SK-N-SH treated with all-trans-retinoic acid at 6 μM for 48 hours (cell line): ENCODE data around the gene DTX3L.

ENCODE experiments used
- ATAC-seq: fragments of 200-7000 bp; cut with Tn5 transposase; 3 replicates; pipeline ENCODE4 v1.9.1; 2020; ENCODE audit warnings: mild to moderate bottlenecking, moderate library complexity
- BACH2 ChIP-seq: fragments of 250-450 bp; sonication (Bioruptor Pico); IDR thresholded peaks from 2 replicates; pipeline ENCODE4 v1.9.0; 2021; ENCODE audit warnings: mild to moderate bottlenecking, borderline replicate concordance
- CSDC2 ChIP-seq: fragments of 250-450 bp; sonication (Bioruptor Pico); IDR thresholded peaks from 2 replicates; pipeline ENCODE4 v1.5.0; 2020; ENCODE audit warnings: mild to moderate bottlenecking, moderate library complexity
- CSRNP3 ChIP-seq: fragments of 250-450 bp; sonication (Bioruptor Pico); IDR thresholded peaks from 2 replicates; pipeline ENCODE4 v1.5.1; 2021; ENCODE audit warnings: mild to moderate bottlenecking, moderate library complexity
- ESRRG ChIP-seq: fragments of 250-450 bp; sonication (Bioruptor Pico); IDR thresholded peaks from 2 replicates; pipeline ENCODE4 v1.6.1; 2021; ENCODE audit warnings: mild to moderate bottlenecking
- GLIS3 ChIP-seq: fragments of 250-450 bp; sonication (Bioruptor Pico); IDR thresholded peaks from 2 replicates; pipeline ENCODE4 v1.5.0; 2020; ENCODE audit warnings: mild to moderate bottlenecking, moderate library complexity
- ISL1 ChIP-seq: fragments of 250-450 bp; sonication (Bioruptor Pico); IDR thresholded peaks from 2 replicates; pipeline ENCODE4 v2.1.2; 2022; ENCODE audit warnings: mild to moderate bottlenecking, moderate library complexity
- OSR1 ChIP-seq: fragments of 250-450 bp; sonication (Bioruptor Pico); IDR thresholded peaks from 2 replicates; pipeline ENCODE4 v1.8.0; 2022; ENCODE audit warnings: moderate library complexity, mild to moderate bottlenecking, inconsistent platforms
- PPARA ChIP-seq: fragments of 250-450 bp; sonication (Bioruptor Pico); IDR thresholded peaks from 2 replicates; pipeline ENCODE4 v1.5.0; 2020; ENCODE audit warnings: mild to moderate bottlenecking, borderline replicate concordance
- RARB ChIP-seq: fragments of 250-450 bp; sonication (Bioruptor Pico); IDR thresholded peaks from 2 replicates; pipeline ENCODE4 v1.8.0; 2021; ENCODE audit warnings: mild to moderate bottlenecking, moderate library complexity
- SNAI2 ChIP-seq: fragments of 250-450 bp; sonication (Bioruptor Pico); IDR thresholded peaks from 2 replicates; pipeline ENCODE4 v1.5.0; 2020; ENCODE audit warnings: mild to moderate bottlenecking, moderate library complexity
- TCF4 ChIP-seq: fragments of 250-450 bp; sonication (Bioruptor Pico); IDR thresholded peaks from 2 replicates; pipeline ENCODE4 v1.8.0; 2021; ENCODE audit warnings: mild to moderate bottlenecking, moderate library complexity, borderline replicate concordance
- TOX ChIP-seq: fragments of 250-450 bp; sonication (Bioruptor Pico); IDR thresholded peaks from 2 replicates; pipeline ENCODE4 v1.8.0; 2021; ENCODE audit warnings: mild to moderate bottlenecking, moderate library complexity, borderline replicate concordance
- ZC3H10 ChIP-seq: fragments of 250-450 bp; sonication (Bioruptor Pico); IDR thresholded peaks from 2 replicates; pipeline ENCODE4 v1.5.1; 2021; ENCODE audit warnings: mild to moderate bottlenecking, moderate library complexity
- ZFP3 ChIP-seq: fragments of 250-450 bp; sonication (Bioruptor Pico); IDR thresholded peaks from 2 replicates; pipeline ENCODE4 v1.5.0; 2020; ENCODE audit warnings: mild to moderate bottlenecking, moderate library complexity
- ZFP30 ChIP-seq: fragments of 450-650 bp; formaldehyde crosslinking; IDR thresholded peaks from 2 replicates; pipeline ENCODE4 v1.5.0; 2022; ENCODE audit warnings: mild to moderate bottlenecking, moderate library complexity
- ZNF70 ChIP-seq: fragments of 450-650 bp; formaldehyde crosslinking; IDR thresholded peaks from 2 replicates; pipeline ENCODE4 v1.5.0; 2020; ENCODE audit warnings: mild to moderate bottlenecking, moderate library complexity
- ZNF8 ChIP-seq: fragments of 450-650 bp; formaldehyde crosslinking; IDR thresholded peaks from 2 replicates; pipeline ENCODE4 v1.5.0; 2020; ENCODE audit warnings: mild to moderate bottlenecking, moderate library complexity
- TF ChIP-seq, protein P1 (sequence below): fragments of 250-450 bp; sonication (Bioruptor Pico); IDR thresholded peaks from 2 replicates; pipeline ENCODE4 v1.5.1; 2020; ENCODE audit warnings: low read depth, mild to moderate bottlenecking, moderate library complexity
- TF ChIP-seq, protein P2 (sequence below): fragments of 250-450 bp; sonication (Bioruptor Pico); IDR thresholded peaks from 2 replicates; pipeline ENCODE4 v1.8.0; 2020; ENCODE audit warnings: mild to moderate bottlenecking, moderate library complexity, borderline replicate concordance
- TF ChIP-seq, protein P3 (sequence below): fragments of 250-450 bp; sonication (Bioruptor Pico); IDR thresholded peaks from 2 replicates; pipeline ENCODE4 v1.5.0; 2020; ENCODE audit warnings: mild to moderate bottlenecking, moderate library complexity
- TF ChIP-seq, protein P4 (sequence below): fragments of 250-450 bp; sonication (Bioruptor Pico); IDR thresholded peaks from 2 replicates; pipeline ENCODE4 v1.8.0; 2021; ENCODE audit warnings: low read depth, mild to moderate bottlenecking, moderate library complexity, borderline replicate concordance

Gene DTX3L

DNA sequence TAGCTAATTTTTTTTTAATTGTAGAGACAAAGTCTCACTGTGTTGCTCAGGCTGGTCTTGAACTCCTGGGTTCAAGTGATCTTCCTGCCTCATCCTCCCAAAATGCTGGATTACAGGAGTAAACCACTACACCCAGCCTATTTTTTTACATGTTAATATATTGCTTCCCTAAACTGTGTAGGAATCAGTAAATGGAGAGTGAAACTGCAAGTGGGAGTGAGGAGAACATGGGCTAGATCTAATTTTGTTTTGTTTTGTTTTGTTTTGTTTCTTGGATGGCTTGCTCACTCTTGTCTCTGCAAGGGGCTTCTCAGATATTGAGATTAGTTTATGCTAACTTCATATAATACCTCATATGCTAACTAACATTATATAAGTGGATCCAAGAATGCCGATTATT, 44.8 kb downstream of the DTX3L start:
- no peak for TF ChIP-seq ZNF70 (CRISPR knock-in tag)
- TF ChIP-seq, protein P1, sequence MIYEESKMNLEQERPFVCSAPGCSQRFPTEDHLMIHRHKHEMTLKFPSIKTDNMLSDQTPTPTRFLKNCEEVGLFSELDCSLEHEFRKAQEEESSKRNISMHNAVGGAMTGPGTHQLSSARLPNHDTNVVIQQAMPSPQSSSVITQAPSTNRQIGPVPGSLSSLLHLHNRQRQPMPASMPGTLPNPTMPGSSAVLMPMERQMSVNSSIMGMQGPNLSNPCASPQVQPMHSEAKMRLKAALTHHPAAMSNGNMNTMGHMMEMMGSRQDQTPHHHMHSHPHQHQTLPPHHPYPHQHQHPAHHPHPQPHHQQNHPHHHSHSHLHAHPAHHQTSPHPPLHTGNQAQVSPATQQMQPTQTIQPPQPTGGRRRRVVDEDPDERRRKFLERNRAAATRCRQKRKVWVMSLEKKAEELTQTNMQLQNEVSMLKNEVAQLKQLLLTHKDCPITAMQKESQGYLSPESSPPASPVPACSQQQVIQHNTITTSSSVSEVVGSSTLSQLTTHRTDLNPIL, result no peak
- TF ChIP-seq ZNF8 (CRISPR knock-in tag), result no peak
- TF ChIP-seq ZFP30 (CRISPR knock-in tag), result no peak
- ATAC-seq, result no peak

DNA sequence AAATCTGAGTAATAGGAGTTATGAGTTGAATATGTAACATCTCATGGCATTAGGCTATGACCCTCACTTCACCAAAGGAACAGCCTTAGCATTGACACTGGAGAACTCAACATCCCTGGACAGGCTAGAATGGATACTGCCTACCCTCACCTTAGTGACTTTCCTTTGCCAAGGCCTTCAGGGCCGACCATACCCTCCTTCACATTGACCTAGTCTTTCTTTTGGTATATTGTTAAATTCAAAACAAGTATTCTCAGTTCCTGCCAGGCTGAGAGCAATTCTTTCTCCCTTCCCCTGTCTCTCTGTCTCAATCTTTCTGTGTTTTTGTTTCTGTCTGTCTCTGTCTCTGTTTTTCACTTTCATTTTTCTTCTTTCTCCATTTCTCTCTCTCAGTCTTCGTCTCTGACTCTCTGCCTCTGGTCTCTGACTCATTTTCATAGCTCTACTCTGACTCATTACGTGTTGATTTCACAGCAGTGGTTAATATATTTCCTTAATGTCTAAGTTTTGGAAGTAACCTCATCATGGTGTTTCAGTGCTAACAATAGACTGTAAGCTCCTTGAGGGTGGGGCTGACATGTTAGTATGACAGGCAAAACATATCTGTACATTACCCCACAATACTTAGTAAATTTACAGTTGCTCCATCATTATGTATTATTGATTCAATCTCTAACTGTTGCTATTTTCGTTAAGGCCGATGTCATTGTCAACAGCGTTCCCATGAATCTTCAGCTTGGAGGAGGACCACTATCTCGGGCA, 45.8 kb downstream of the DTX3L start:
- TF ChIP-seq RARB (CRISPR knock-in tag) (no peak), OSR1 (CRISPR knock-in tag) (no peak), CSDC2 (no peak), ZC3H10 (CRISPR knock-in tag) (no peak), SNAI2 (CRISPR knock-in tag) (no peak), CSRNP3 (CRISPR knock-in tag) (no peak)
- TF ChIP-seq, protein P2, sequence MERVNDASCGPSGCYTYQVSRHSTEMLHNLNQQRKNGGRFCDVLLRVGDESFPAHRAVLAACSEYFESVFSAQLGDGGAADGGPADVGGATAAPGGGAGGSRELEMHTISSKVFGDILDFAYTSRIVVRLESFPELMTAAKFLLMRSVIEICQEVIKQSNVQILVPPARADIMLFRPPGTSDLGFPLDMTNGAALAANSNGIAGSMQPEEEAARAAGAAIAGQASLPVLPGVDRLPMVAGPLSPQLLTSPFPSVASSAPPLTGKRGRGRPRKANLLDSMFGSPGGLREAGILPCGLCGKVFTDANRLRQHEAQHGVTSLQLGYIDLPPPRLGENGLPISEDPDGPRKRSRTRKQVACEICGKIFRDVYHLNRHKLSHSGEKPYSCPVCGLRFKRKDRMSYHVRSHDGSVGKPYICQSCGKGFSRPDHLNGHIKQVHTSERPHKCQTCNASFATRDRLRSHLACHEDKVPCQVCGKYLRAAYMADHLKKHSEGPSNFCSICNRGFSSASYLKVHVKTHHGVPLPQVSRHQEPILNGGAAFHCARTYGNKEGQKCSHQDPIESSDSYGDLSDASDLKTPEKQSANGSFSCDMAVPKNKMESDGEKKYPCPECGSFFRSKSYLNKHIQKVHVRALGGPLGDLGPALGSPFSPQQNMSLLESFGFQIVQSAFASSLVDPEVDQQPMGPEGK (CRISPR knock-in tag), result no peak
- TF ChIP-seq, protein P3, sequence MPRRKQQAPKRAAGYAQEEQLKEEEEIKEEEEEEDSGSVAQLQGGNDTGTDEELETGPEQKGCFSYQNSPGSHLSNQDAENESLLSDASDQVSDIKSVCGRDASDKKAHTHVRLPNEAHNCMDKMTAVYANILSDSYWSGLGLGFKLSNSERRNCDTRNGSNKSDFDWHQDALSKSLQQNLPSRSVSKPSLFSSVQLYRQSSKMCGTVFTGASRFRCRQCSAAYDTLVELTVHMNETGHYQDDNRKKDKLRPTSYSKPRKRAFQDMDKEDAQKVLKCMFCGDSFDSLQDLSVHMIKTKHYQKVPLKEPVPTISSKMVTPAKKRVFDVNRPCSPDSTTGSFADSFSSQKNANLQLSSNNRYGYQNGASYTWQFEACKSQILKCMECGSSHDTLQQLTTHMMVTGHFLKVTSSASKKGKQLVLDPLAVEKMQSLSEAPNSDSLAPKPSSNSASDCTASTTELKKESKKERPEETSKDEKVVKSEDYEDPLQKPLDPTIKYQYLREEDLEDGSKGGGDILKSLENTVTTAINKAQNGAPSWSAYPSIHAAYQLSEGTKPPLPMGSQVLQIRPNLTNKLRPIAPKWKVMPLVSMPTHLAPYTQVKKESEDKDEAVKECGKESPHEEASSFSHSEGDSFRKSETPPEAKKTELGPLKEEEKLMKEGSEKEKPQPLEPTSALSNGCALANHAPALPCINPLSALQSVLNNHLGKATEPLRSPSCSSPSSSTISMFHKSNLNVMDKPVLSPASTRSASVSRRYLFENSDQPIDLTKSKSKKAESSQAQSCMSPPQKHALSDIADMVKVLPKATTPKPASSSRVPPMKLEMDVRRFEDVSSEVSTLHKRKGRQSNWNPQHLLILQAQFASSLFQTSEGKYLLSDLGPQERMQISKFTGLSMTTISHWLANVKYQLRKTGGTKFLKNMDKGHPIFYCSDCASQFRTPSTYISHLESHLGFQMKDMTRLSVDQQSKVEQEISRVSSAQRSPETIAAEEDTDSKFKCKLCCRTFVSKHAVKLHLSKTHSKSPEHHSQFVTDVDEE (CRISPR knock-in tag), result no peak
- peak; percentile 90 for ATAC-seq

GRCh38 chr3:122612696-122613095, 48.6 kb downstream of the DTX3L start:
- TF ChIP-seq TOX (CRISPR knock-in tag) (no peak), ZNF8 (CRISPR knock-in tag) (no peak), ESRRG (CRISPR knock-in tag) (no peak), ZC3H10 (CRISPR knock-in tag) (no peak), GLIS3 (CRISPR knock-in tag) (no peak), BACH2 (CRISPR knock-in tag) (no peak)
- TF ChIP-seq, all 23 proteins: peak for 0
- no peak for ATAC-seq

DNA sequence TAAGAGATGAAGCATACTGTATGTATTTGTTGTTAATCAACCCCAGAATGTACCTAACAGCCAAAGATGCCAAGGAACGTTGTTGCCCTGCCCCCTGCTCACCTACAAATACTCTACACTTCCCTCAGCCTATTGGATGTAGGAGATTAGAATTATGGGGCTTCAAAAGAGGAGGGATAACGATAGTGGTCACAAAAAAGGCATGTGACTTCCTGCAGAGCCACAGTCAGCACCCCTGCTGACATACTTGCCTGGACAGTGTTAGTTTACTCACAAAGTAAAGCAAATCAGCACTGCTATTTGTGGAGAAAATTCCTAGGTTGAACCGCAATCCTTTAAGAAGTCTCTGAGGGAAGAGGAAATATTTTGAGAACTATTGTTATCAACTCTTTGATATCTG, 51.2 kb downstream of the DTX3L start:
- ATAC-seq, result no peak
- TF ChIP-seq ZFP3, result no peak
- no peak for TF ChIP-seq ZFP30 (CRISPR knock-in tag)

DNA sequence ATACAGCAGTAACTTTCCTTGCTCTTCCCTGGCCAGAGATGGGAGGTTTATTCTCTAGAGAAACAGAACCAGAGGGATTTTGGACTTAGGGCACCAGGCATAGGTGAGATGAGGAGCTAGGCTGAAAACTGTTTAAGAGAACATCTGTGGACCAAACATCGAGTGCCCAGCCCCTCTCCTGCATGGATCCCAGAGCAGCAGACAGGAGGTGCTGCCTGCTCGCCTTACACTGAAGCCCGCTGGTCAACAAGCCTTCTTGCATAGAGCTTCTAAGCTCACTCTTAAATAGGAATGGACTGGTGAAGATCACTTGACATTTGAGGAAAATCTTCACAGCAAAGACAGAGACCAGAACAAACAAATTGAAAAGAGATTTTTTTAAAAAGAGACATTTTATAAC, 54.5 kb downstream of the DTX3L start:
- TF ChIP-seq SNAI2 (CRISPR knock-in tag), result no peak
- TF ChIP-seq, protein P4, sequence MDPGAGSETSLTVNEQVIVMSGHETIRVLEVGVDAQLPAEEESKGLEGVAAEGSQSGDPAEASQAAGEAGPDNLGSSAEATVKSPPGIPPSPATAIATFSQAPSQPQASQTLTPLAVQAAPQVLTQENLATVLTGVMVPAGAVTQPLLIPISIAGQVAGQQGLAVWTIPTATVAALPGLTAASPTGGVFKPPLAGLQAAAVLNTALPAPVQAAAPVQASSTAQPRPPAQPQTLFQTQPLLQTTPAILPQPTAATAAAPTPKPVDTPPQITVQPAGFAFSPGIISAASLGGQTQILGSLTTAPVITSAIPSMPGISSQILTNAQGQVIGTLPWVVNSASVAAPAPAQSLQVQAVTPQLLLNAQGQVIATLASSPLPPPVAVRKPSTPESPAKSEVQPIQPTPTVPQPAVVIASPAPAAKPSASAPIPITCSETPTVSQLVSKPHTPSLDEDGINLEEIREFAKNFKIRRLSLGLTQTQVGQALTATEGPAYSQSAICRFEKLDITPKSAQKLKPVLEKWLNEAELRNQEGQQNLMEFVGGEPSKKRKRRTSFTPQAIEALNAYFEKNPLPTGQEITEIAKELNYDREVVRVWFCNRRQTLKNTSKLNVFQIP (CRISPR knock-in tag), result no peak
- no peak for TF ChIP-seq RARB (CRISPR knock-in tag)
- no peak for TF ChIP-seq TOX (CRISPR knock-in tag)
- no peak for TF ChIP-seq ZFP3
- TF ChIP-seq GLIS3 (CRISPR knock-in tag), result no peak
- no peak for TF ChIP-seq CSDC2
- TF ChIP-seq PPARA (CRISPR knock-in tag), result no peak
- no peak for TF ChIP-seq ZFP30 (CRISPR knock-in tag)
- no peak for TF ChIP-seq OSR1 (CRISPR knock-in tag)
- TF ChIP-seq, protein P1, result no peak
- no peak for TF ChIP-seq ZC3H10 (CRISPR knock-in tag)
- TF ChIP-seq TCF4, result no peak
- TF ChIP-seq ESRRG (CRISPR knock-in tag), result no peak
- no peak for TF ChIP-seq ZNF70 (CRISPR knock-in tag)
- TF ChIP-seq, protein P2 (CRISPR knock-in tag), result no peak
- no peak for TF ChIP-seq ISL1 (CRISPR knock-in tag)
- 0 out of 3 replicates have a peak, but pooled peaks have one; percentile 26 for ATAC-seq
